Uterus (tissue), 4 donors: Measurements from ENCODE around the gene SLAMF9. TPM values are rescaled to one million over a fixed set of nuclear protein-coding genes. Genes with fewer than 3 reads are reported as not detected.

Experiments
- DNase-seq, 2 donors: peaks; one replicate each; pipeline ENCODE4 v3.0.0-alpha.2; 2019 to 2020
- H3K27ac ChIP-seq, 2 donors: fragments of 200-600 bp; sonication (generic); 1 replicate in 1 of 2; 2 replicates in 1 of 2; pipeline ENCODE4 v1.5.1; 2016 to 2018
- H3K27me3 ChIP-seq, 2 donors: fragments of 200-600 bp; sonication (generic); one replicate each; pipeline ENCODE4 v1.5.1; 2018 to 2019; ENCODE audit warnings: control low read depth in 1 of 2
- H3K36me3 ChIP-seq, 2 donors: fragments of 200-600 bp; sonication (generic); one replicate each; pipeline ENCODE4 v1.5.1; 2019; ENCODE audit warnings: control low read depth in 1 of 2
- H3K4me1 ChIP-seq, 2 donors: fragments of 200-600 bp; sonication (generic); one replicate each; pipeline ENCODE4 v1.5.1; 2018 to 2019; ENCODE audit warnings: control low read depth in 1 of 2
- H3K4me3 ChIP-seq, 2 donors: fragments of 200-600 bp; sonication (generic); 1 replicate in 1 of 2; 2 replicates in 1 of 2; pipeline ENCODE4 v1.5.1; 2018 to 2019; ENCODE audit warnings: mild to moderate bottlenecking in 1 of 2
- H3K9me3 ChIP-seq, 2 donors: fragments of 200-600 bp; sonication (generic); one replicate each; pipeline ENCODE4 v1.5.1; 2019; ENCODE audit warnings: control low read depth in 1 of 2
- POLR2A ChIP-seq, 2 donors: fragments of 450-650 bp; IDR thresholded peaks; one replicate each; pipeline ENCODE4 v1.6.1; 2016; ENCODE audit warnings: antibody characterized with exemption in 2 of 2, mild to moderate bottlenecking in 1 of 2, moderate library complexity in 1 of 2
- intact Hi-C: fragments of 100-400 bp; cut with DNase I; formaldehyde crosslinking; loops from one replicate; pipeline ENCODE4 v1.15.1; 2023; ENCODE audit warnings: low total_unique reads
- total RNA-seq, 4 donors: library from RNA; depleted of rRNA in 3 of 4; stranded (reverse); fragments of >200 nt in 3 of 4; gene quantifications; one replicate each; pipeline versions ENCODE4 v1.1.0 to v1.2.4, GENCODE V29; 2014 to 2023
- TF ChIP-seq, protein P1 (sequence below), 4 experiments: fragments of 200-600 bp in 2 of 4; fragments of 450-650 bp in 2 of 4; sonication (generic) in 2 of 4; IDR thresholded peaks; one replicate each; pipeline ENCODE4 v1.5.1; 2016 to 2019; ENCODE audit warnings: antibody characterized with exemption in 4 of 4, mild to moderate bottlenecking in 2 of 4, moderate library complexity in 1 of 4
- donor health status: DM: yes; HTN: yes; CAD: no.

SLAMF9 gene
- total RNA-seq, 4 donors from 2014 or later = not detected

DNA sequence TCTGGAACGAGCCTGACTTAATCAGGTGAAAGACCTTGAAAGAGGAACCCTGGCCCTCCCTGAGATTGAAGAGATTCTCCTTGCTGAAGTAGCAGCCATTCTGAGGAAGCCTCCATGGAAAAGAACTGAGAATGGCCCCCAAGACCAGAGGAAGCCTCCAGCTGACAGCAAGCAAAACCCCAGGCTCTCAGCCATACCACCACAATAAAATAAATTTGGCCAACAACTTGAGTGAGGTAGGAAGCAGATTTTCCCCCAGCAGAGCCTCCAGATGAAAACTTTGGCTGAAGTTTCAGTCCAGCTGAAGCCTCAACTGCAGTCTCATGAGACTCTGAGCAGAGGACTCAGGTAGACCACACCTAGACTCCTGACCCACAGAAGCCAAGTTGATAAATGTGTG is 34.0 kb upstream of the SLAMF9 start:
- H3K27me3 ChIP-seq = no peaks in the 10 kb centered on the region
- TF ChIP-seq, protein P1, sequence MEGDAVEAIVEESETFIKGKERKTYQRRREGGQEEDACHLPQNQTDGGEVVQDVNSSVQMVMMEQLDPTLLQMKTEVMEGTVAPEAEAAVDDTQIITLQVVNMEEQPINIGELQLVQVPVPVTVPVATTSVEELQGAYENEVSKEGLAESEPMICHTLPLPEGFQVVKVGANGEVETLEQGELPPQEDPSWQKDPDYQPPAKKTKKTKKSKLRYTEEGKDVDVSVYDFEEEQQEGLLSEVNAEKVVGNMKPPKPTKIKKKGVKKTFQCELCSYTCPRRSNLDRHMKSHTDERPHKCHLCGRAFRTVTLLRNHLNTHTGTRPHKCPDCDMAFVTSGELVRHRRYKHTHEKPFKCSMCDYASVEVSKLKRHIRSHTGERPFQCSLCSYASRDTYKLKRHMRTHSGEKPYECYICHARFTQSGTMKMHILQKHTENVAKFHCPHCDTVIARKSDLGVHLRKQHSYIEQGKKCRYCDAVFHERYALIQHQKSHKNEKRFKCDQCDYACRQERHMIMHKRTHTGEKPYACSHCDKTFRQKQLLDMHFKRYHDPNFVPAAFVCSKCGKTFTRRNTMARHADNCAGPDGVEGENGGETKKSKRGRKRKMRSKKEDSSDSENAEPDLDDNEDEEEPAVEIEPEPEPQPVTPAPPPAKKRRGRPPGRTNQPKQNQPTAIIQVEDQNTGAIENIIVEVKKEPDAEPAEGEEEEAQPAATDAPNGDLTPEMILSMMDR (IDR thresholded peaks at IDR 0.05) = no peak
- TF ChIP-seq POLR2A (IDR thresholded peaks at IDR 0.05) = no peak
- H3K36me3 ChIP-seq = no peaks in the 10 kb centered on the region
- H3K4me1 ChIP-seq = no peaks in the 10 kb centered on the region
- H3K4me3 ChIP-seq = no peak overlapping the region
- intact Hi-C loops = no loop called here
- H3K27ac ChIP-seq = no peak overlapping the region
- DNase-seq = no peak
- no peaks in the 10 kb centered on the region for H3K9me3 ChIP-seq

DNA sequence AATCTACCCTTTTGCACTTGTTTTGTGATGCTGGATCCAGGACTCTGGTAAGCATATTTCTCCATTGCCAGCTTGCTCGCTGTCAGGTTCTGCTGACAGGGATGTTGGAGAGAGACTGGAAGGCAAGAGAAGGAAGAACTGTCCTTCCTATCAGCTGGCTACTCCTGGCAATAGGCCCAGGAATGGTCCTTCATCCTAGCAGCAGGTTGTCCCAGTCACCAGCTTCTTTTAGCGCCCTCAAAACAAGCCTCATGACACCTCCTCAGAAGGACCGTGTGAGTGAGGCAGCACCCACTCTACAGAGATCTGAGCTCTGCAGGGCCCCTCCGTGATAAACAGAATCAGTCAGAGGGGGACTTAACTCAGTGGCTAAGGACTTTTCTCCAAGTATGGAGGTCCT is 33.1 kb upstream of the SLAMF9 start:
- H3K4me3 ChIP-seq = no peak overlapping the region
- intact Hi-C loops = no loop called here
- no peak for DNase-seq
- H3K36me3 ChIP-seq = no peaks in the 10 kb centered on the region
- H3K4me1 ChIP-seq = no peaks in the 10 kb centered on the region
- H3K27ac ChIP-seq = no peak overlapping the region
- no peaks in the 10 kb centered on the region for H3K27me3 ChIP-seq
- H3K9me3 ChIP-seq = no peaks in the 10 kb centered on the region
- TF ChIP-seq, protein P1 (IDR thresholded peaks at IDR 0.05) = no peak
- no peak for TF ChIP-seq POLR2A (IDR thresholded peaks at IDR 0.05)

DNA sequence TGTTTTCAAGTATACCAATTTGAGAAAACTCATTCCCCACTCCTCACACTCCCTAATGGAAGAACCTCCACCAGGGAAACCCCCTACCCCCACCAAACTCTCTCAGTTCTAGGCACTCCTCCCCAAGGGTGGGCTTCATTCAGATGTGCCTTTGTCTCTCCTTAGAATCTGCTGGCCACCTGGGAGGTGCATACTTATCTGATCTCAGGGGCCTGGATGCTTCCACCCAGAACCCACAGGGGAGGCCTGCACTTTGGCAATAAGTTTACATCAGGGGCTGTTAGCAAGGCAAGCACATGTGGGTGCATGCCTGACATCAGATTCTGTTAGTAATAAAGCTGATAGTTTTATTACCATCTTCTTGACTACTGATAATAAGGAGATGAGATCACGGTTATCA is 32.5 kb upstream of the SLAMF9 start:
- H3K27me3 ChIP-seq = no peaks in the 10 kb centered on the region
- no peak for TF ChIP-seq POLR2A (IDR thresholded peaks at IDR 0.05)
- TF ChIP-seq, protein P1 (IDR thresholded peaks at IDR 0.05) = no peak
- H3K4me1 ChIP-seq = no peaks in the 10 kb centered on the region
- H3K36me3 ChIP-seq = no peaks in the 10 kb centered on the region
- intact Hi-C loops = no loop called here
- no peak for DNase-seq
- H3K27ac ChIP-seq = no peak overlapping the region
- no peak overlapping the region for H3K4me3 ChIP-seq
- no peaks in the 10 kb centered on the region for H3K9me3 ChIP-seq

DNA sequence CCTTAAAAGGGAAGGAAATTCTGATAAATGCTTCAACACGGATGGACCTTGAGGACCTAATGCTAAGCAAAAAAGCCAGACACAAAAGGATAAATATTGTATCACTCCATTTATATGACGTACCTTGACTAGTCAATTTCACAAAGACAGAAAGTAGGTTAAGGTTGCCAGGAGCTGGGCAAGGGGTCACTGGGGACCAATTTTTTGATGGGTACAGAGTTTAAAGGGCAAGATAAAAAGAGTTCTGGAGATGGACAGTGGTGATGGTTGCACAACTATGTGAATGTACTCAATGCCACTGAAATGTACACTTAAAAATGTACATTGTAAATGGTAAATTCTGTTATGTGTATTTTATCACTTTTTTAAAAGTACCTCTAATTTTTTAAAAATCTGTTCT is 32.1 kb upstream of the SLAMF9 start:
- no peaks in the 10 kb centered on the region for H3K27me3 ChIP-seq
- intact Hi-C loops = no loop called here
- no peak for DNase-seq

DNA sequence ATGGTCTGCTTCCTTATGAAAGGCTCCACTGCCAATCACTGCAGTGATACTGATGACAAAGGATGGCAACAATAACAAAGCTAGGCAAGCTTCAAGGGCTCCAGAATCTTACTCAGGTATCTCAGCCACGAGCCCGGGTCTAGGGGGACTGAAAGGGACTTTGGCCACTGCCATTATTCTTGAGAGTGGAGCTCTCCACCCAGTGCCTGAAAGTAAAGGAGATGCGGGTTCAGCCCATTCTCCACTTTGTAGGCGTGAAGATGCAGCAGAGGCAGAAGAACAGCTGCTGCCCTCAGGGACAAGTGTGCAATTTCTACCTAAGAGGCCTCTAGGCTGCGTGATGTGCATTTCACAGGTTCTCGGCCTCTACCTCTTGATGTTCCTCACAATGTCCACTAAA is 31.4 kb upstream of the SLAMF9 start:
- intact Hi-C loops = no loop called here
- no peak for TF ChIP-seq POLR2A (IDR thresholded peaks at IDR 0.05)
- TF ChIP-seq, protein P1 (IDR thresholded peaks at IDR 0.05) = no peak
- Histone ChIP-seq H3K27ac (no peak overlapping the region), H3K9me3 (no peaks in the 10 kb centered on the region), H3K27me3 (no peaks in the 10 kb centered on the region), H3K4me3 (no peak overlapping the region), H3K36me3 (no peaks in the 10 kb centered on the region), H3K4me1 (no peaks in the 10 kb centered on the region)
- DNase-seq = no peak

More for the DNA sequence above, 32.1 kb upstream of the SLAMF9 start:
- H3K9me3 ChIP-seq = no peaks in the 10 kb centered on the region
- H3K4me3 ChIP-seq = no peak overlapping the region
- no peak overlapping the region for H3K27ac ChIP-seq
- TF ChIP-seq POLR2A (IDR thresholded peaks at IDR 0.05) = no peak
- TF ChIP-seq, protein P1 (IDR thresholded peaks at IDR 0.05) = no peak
- no peaks in the 10 kb centered on the region for H3K36me3 ChIP-seq
- no peaks in the 10 kb centered on the region for H3K4me1 ChIP-seq
